HG03095 (cell line): ENCODE data around the gene CHCHD5.
A peak's percentile ranks its signal among the peaks of the same experiment; 100 is the strongest.

Experiments
- ATAC-seq: cut with Tn5 transposase; IDR thresholded peaks from one replicate; pipeline ENCODE4 v1.9.1; 2021; ENCODE audit warnings: moderate library complexity; ENCODE audit not compliant: unreplicated experiment

CHCHD5 gene

GRCh38 chr2:112623913-112624777 lies 39.7 kb downstream of the CHCHD5 start:
- ATAC-seq = peak; percentile 81

GRCh38 chr2:112625474-112626114 lies 41.2 kb downstream of the CHCHD5 start:
- no peak for ATAC-seq

GRCh38 chr2:112626604-112627059 lies 42.2 kb downstream of the CHCHD5 start:
- ATAC-seq = peak; percentile 42

GRCh38 chr2:112627060-112628040 lies 42.9 kb downstream of the CHCHD5 start:
- ATAC-seq = no peak

- ATAC-seq = no peak
Observed at GRCh38 chr2:112629224-112629623, 44.8 kb downstream of the CHCHD5 start.

GRCh38 chr2:112629823-112630222 lies 45.4 kb downstream of the CHCHD5 start:
- no peak for ATAC-seq

DNA sequence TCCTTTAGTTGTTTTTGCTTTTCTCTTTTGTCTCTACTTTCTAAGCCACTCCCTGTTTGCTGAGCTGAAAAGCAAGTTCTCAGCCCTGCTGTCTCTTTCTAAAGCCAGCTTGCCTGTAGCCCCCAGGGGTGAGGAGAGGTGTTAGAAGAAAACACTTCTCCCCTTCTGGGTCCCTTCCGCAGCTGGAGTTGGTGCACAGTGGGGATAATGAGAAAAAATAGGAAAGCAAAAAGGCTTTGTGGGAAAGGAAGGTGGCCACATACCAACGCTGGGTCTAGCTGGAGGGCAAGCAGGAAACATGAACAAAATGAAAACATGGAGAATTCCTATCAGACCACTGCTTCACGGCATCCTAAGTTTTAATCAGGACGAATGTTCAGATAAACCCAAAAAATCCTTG lies 45.9 kb downstream of the CHCHD5 start:
- ATAC-seq = no peak

DNA sequence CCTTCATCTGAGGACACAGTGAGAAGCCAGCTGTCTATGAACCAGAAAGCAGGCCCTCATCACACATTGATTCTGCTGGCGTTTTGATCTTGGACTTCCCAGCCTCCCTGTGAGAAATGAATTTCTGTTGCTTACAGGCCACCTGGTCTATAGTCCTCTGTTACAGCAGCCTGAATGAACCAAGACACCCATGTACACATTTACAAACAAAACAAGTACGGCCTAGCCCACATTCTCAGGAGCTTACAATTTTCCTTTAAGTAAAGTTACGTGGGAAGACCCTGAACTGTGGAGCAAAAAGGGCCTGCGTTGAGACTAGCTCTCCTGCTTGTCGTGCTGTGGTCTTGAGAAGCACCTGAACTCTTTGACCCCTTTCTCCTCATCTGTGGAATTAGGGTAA lies 49.3 kb downstream of the CHCHD5 start:
- no peak for ATAC-seq

DNA sequence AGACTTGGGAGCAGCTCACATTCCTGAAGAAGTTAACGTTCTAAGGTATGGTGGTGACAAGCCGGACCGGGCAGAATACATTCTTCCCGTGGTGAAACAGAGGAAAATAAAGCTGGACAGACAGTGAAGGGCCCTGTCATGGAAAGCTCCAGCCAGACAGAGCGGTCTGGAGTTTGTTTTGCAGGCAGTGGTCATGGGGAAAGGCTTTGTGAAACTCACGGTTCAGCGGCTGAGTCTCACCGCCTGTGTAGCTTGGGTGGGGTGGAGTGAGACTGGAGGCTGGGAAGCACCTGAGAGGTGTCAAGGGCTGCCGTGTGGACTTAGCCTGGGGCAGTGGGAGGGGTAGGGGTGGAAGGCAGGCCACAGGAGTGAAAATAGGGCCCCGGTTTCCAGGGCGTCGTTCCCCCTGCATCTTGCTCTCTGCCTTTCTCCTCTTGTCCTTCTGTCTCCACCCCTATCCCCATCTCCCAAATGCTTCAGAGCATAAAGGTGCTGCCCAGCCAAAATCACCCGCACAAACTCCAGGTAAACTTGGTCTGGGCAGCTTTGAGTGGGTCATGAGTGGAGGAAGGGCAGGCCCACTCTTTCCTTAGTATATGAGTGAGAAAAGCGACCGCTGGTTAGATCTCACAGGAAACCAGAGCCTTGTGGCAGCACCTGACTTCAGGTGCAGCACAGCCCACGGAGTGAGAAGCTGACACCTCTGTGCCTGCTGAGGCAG lies 49.9 kb downstream of the CHCHD5 start:
- ATAC-seq = no peak

- no peak for ATAC-seq
Observed at GRCh38 chr2:112634874-112635157, 50.4 kb downstream of the CHCHD5 start.

DNA sequence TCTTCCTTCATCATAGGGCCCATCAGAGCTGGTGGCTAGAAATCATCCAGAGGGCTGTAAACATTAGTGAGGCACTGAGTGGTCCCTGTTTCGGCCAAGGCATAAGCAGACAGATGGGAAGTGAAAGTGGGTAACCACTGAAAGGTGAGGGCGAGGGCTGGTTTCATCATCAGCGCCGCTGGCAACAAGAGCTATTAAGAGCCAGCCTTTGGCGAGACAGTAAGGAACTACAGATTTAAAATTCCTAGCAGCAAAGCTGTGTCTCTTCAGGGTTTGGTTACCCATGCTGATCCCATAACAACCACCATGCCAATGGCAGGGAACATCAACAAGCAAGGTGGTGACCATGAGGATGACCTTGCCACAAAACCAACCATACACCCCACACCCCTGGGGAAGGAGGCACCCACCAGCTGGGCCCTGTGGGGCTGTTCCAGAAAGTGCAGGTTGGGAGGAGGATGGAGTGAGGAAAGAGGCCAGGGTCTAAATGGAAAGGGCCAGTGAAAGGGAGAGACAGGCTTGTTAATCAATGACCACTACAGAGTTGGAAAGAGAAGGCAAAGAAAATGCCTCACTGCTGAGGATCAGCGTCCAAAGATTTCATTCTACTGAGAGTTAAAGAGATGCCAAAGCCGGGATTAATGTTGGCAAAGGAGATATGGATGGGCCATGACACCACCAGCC lies 52.3 kb downstream of the CHCHD5 start:
- peak; percentile 64 for ATAC-seq

DNA sequence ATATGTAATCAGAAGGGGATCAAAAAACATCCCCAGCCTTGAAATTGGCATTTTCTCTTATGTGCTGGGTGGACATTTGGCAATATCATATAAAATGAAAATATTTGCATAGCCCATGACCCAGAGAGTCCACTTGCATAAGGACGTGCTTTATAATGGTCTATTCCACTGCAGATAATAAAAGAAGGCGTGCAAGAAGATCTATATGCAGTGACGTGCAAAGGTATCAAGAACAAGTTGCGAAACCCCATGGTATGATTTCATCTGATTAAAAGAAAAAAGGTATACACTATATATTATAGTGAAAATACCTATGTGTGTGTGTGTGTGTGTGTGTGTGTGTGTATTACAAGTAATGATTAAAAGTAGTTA lies 52.9 kb downstream of the CHCHD5 start:
- ATAC-seq = no peak
